C4-2B (cell line): ENCODE measurements around the gene GAB1.

Source experiments
- H3K27ac ChIP-seq: fragments of 450-650 bp; 2 replicates; pipeline ENCODE4 v1.5.1; 2017
- ZFX ChIP-seq: fragments of 450-650 bp; IDR thresholded peaks from 2 replicates; pipeline ENCODE4 v1.6.1; 2017
- TF ChIP-seq, protein P1 (sequence below): fragments of 450-650 bp; conservative IDR thresholded peaks from 2 replicates; pipeline ENCODE4 v1.5.1; 2017; ENCODE audit warnings: mild to moderate bottlenecking

Gene GAB1

DNA sequence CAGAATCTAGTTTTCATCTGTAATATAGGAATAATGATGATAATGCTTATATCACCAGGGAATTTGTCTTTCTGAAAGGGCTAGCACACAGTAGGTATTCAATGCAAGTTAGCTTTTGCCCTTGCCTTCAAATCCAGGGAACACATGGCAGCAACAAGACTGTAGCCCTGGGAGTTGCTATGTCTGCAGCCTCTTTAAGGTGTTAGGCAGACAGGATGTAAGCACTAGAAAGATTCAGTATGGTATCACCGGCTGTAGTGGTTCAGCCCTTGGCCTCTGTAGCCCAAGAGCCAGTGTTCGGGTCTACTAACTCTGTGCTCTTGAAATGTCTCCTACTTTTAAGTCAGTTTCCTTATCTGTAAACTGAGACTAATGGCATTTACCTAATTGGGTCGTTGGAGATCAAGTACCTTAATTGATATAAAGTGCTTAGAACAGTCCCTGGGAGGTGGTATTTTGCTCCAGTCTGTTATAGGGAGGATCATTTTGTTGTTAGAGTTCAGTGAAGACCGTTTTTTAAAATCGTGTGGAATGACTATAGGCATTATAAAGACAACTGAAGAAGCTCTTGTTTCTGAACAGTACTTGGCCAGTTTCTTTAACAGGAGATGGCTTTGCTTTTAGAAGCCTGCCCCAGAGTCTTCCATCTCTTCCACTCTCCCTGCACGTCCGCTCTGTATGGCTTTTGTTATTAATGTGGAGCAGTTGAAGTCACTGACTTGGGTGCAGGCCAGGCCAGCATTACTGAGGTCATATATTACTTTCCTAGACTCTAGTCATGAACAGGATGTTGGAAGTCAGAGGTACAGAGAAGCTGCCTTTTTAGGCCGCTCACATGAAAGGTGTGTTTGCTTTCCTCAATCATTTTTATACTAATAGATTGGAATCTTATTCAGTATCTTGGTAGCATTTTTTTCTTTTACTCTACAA lies 44.8 kb downstream of the GAB1 start:
- no peak overlapping the region for H3K27ac ChIP-seq
- no peak for TF ChIP-seq ZFX
- TF ChIP-seq, protein P1, sequence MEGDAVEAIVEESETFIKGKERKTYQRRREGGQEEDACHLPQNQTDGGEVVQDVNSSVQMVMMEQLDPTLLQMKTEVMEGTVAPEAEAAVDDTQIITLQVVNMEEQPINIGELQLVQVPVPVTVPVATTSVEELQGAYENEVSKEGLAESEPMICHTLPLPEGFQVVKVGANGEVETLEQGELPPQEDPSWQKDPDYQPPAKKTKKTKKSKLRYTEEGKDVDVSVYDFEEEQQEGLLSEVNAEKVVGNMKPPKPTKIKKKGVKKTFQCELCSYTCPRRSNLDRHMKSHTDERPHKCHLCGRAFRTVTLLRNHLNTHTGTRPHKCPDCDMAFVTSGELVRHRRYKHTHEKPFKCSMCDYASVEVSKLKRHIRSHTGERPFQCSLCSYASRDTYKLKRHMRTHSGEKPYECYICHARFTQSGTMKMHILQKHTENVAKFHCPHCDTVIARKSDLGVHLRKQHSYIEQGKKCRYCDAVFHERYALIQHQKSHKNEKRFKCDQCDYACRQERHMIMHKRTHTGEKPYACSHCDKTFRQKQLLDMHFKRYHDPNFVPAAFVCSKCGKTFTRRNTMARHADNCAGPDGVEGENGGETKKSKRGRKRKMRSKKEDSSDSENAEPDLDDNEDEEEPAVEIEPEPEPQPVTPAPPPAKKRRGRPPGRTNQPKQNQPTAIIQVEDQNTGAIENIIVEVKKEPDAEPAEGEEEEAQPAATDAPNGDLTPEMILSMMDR = no peak

DNA sequence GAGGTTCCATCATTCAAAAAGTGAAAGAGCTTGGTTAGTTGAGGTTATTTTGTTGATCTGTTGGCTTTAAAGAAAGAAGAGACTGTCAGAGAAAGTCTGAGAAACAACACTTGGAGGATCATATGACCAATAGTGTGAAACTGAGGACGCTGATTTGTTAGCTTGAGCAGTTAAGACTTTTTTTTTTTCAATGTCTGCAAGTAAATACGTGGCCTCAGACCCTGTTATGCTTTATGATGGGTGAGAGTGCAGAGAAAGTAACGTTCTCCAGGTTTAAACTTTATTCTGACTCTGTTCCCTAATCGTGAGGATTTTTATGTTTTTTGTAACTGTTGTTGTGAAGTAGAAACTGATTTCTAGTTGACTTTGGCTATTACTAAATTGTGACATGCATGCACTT lies 45.9 kb downstream of the GAB1 start:
- H3K27ac ChIP-seq = no peak overlapping the region
- TF ChIP-seq ZFX = no peak
- TF ChIP-seq, protein P1 = no peak

DNA sequence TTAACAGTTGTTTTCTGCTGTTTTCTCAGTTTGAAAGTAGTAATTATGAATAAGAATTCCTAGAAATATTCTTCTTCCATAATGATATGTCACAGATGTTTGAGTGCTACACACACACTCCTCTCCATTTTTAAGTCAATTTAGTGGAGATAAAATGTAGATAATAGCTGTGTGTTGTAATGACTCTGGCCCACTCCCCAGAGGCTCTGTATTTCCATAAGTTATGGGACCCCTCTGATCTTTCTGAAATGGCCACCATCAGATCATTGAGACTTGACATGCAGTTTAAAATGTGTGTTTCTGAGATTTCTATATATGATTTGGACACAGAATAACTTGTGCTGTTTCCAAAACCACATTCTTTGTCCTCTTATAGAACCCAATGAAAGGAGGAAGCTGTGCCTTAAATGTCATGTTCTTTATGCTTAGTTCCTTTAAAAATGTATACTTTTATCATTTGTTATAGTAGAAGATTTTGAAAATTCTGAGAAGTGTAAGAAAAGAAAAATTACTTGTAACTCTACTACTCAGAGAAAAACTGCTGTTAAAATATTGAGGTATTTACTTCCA lies 46.4 kb downstream of the GAB1 start:
- H3K27ac ChIP-seq = no peak overlapping the region
- no peak for TF ChIP-seq ZFX
- TF ChIP-seq, protein P1 = no peak

DNA sequence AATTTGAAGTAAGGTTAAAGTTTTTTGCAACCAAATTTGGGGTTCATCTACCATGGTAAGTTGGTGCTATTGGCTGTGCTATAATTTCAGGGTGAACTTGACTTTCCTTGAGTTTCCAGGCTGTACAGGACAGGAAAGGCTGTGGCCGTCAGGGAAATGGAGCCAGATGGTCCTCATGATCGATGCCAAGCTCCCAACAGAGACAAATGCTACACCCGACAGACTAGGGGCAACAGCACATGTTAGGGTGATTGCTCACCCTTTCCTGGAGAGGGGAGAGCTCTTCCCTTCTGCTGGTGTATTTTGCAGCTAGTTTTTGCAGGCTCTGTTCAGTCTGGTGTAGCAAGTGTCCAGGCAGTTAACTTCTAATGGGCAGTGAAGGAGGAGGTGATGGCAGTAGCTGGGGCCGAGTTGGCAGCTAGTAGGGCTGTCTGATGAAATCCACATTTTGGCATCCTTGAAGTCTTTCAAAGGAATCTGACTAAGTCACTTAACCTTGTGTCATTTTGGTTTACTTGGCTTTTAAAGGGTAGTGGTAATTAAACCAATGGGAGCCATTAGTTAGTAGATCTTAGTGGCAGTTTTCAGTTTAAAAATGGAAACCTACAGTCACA lies 47.8 kb downstream of the GAB1 start:
- H3K27ac ChIP-seq = no peak overlapping the region
- TF ChIP-seq, protein P1 = no peak
- TF ChIP-seq ZFX = no peak

DNA sequence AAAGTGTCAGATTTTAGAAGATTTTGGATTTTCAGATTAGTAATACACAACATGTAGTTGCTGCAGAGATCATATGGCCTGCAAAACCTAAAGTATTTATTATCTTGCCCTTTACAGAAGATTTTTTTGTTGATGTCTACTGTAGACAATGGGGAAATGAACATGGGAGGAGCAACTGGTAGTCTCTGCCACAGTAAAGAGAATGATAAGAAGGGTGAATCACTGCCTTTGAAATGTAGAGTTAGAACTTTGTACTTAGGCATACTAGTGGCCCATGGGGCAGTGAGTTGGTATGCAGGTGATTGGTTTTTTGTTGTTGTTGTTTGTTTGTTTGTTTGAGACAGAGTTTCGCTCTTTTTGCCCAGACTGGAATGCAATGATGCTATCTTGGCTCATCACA lies 50.1 kb downstream of the GAB1 start:
- TF ChIP-seq, protein P1 = no peak
- TF ChIP-seq ZFX = no peak
- no peak overlapping the region for H3K27ac ChIP-seq

DNA sequence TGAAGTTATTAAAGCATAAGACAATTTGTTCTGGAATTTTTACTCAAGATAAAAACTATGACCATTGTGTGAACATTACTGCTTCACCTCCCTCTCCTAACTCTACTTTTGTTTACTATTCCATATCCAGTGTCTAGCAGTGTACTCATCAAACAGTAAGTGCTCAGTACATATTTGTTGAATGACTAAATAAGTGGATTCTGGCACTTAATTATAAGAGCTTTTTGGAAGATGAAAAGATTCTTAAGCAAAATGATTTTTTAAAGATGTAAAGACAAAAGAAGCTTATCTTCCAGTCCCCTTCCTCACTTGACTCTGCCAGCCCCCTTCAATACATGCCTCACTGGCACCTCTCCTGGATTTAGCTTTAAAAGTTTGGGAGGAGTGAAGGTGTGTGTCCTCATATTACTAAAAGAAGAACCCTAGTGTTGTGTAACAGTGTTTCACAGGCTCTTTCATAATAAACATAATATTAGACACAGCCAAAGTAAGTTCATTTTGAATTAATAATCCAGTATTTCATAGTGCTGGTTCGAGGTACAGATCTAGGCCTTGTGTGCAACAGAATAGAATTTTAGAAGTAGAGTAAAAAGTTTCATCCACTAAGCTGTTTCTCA lies 53.0 kb downstream of the GAB1 start:
- TF ChIP-seq, protein P1 = no peak
- no peak for TF ChIP-seq ZFX
- no peak overlapping the region for H3K27ac ChIP-seq

DNA sequence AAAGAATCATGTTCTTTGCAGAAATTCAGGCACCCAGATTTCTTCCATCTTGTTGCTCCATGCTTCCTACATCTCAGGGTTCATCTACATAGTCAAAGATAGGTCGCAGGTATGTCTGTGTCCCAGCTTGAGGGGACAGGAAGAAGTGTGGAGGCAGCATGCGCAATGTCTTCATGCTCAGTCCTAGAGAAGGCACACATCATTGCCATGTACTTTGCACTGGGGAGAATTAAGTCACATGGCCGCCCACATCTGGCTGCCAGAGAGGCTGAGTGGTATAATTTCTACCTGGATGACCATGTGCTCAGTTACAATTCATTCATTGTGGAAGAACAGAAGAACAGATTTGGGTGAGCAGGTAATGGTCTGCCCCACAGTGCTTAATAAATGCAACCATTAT lies 54.1 kb downstream of the GAB1 start:
- H3K27ac ChIP-seq = no peak overlapping the region
- TF ChIP-seq, protein P1 = no peak
- TF ChIP-seq ZFX = no peak
